Neural progenitor cell (in vitro differentiated cells): ENCODE results near the gene PLA2G6.

Experiments
- EZH2 ChIP-seq: fragments of 200-600 bp; sonication (generic); IDR thresholded peaks from 2 replicates; pipeline ENCODE4 v1.6.1; 2017; ENCODE audit warnings: antibody characterized with exemption, mild to moderate bottlenecking, moderate library complexity
- EZH2phosphoT487 ChIP-seq: fragments of 200-600 bp; sonication (generic); IDR thresholded peaks from 2 replicates; pipeline ENCODE4 v1.6.1; 2017; ENCODE audit warnings: antibody characterized with exemption
- TF ChIP-seq, protein P1 (sequence below): fragments of 200-600 bp; sonication (generic); IDR thresholded peaks from 2 replicates; pipeline ENCODE4 v1.5.1; 2017; ENCODE audit warnings: antibody characterized with exemption, mild to moderate bottlenecking

DNA sequence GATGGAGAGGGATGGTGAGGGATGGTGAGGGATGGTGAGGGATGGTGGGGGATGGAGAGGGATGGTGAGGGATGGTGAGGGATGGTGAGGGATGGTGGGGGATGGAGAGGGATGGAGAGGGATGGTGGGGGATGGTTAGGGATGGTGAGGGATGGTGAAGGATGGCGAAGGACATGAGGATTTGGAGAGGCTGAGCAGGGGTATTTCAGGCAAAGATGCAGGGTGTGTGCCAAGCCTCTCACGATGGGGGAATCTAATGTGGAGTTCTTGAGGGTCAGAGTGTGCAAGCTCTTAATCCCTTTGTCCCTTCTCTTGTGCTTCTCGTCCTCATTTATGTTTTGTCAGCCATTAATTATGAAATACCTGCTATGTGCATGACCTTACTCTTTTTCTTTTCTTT, 7.5 kb upstream of the PLA2G6 start:
- TF ChIP-seq, protein P1, sequence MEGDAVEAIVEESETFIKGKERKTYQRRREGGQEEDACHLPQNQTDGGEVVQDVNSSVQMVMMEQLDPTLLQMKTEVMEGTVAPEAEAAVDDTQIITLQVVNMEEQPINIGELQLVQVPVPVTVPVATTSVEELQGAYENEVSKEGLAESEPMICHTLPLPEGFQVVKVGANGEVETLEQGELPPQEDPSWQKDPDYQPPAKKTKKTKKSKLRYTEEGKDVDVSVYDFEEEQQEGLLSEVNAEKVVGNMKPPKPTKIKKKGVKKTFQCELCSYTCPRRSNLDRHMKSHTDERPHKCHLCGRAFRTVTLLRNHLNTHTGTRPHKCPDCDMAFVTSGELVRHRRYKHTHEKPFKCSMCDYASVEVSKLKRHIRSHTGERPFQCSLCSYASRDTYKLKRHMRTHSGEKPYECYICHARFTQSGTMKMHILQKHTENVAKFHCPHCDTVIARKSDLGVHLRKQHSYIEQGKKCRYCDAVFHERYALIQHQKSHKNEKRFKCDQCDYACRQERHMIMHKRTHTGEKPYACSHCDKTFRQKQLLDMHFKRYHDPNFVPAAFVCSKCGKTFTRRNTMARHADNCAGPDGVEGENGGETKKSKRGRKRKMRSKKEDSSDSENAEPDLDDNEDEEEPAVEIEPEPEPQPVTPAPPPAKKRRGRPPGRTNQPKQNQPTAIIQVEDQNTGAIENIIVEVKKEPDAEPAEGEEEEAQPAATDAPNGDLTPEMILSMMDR, result no peak
- TF ChIP-seq EZH2 (no peak), EZH2phosphoT487 (no peak)
